RWPE1 (cell line): ENCODE data around the gene ITGB3.
A peak's percentile ranks its signal among the peaks of the same experiment; 100 is the strongest.

Experiments
- CTCF ChIA-PET: fragments of 350-600 bp; sonication (Branson Sonifier 250); formaldehyde crosslinking; extraction: SDS; loops from one replicate; lab custom pipeline; 2021; lab: Yijun Ruan, JAX
- POLR2A ChIA-PET: fragments of 400-600 bp; formaldehyde crosslinking; extraction: SDS; loops from one replicate; lab custom pipeline; 2020; ENCODE audit warnings: antibody characterized with exemption; ENCODE audit not compliant: low non-redundant PET; lab: Yijun Ruan, JAX
- DNase-seq: peaks from one replicate; pipeline ENCODE4 v3.0.0; 2012; ENCODE audit warnings: low spot score
- H3K27ac ChIP-seq: fragments of 450-650 bp; 2 replicates; pipeline ENCODE4 v1.5.1; 2017
- TF ChIP-seq, protein P1 (sequence below): fragments of 450-650 bp; conservative IDR thresholded peaks from 2 replicates; pipeline ENCODE4 v1.5.1; 2017; ENCODE audit warnings: low read depth, mild to moderate bottlenecking

ITGB3 gene

DNA sequence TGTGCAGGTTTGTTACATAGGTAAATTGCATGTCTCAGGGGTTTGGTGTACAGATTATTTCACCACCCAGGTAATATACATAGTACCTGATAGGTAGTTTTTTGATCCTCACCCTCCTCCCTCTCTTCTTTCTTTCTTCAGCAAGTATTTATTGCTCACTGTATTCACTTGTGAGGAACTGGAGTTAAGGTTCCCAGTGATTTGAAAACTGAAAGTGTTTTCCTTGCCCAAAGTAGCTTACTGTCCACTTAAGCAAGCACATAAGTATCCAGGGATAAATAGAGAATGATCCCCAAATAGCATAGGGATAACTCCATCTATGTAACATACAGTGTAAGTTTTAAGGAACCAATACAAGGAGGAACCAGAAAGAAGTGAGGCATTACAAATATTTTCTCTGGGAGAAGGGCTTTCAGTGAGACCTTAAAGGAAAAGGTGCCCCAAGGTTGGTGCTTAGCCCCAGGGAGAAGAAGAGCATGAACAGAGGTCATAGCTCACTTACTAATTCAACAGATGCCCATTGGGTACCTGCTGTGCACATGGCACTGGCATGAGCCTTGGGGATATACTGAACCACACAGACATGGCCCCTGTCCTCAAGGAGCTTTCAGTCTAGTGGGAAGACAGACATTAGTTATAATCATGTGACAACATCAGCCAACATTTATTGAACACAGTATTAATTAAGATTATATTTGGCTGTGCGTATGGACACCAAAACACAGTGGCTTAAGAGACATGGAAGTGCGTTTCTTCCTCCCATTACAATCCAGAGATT lies 27.5 kb upstream of the ITGB3 start:
- TF ChIP-seq, protein P1, sequence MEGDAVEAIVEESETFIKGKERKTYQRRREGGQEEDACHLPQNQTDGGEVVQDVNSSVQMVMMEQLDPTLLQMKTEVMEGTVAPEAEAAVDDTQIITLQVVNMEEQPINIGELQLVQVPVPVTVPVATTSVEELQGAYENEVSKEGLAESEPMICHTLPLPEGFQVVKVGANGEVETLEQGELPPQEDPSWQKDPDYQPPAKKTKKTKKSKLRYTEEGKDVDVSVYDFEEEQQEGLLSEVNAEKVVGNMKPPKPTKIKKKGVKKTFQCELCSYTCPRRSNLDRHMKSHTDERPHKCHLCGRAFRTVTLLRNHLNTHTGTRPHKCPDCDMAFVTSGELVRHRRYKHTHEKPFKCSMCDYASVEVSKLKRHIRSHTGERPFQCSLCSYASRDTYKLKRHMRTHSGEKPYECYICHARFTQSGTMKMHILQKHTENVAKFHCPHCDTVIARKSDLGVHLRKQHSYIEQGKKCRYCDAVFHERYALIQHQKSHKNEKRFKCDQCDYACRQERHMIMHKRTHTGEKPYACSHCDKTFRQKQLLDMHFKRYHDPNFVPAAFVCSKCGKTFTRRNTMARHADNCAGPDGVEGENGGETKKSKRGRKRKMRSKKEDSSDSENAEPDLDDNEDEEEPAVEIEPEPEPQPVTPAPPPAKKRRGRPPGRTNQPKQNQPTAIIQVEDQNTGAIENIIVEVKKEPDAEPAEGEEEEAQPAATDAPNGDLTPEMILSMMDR, result no peak
- no peak for DNase-seq
- ChIA-PET CTCF (interaction anchor here (0.7 to 1.1 kb wide), 2 partner anchors 90 to 1421 kb away, joined by 3 to 7 read pairs; no protein-coding TSS in a partner anchor), POLR2A (interaction anchor here (0.7 kb wide), 1 partner anchor 465 kb away, joined by 5 read pairs; no protein-coding TSS in a partner anchor)
- H3K27ac ChIP-seq, result no peak overlapping the region

DNA sequence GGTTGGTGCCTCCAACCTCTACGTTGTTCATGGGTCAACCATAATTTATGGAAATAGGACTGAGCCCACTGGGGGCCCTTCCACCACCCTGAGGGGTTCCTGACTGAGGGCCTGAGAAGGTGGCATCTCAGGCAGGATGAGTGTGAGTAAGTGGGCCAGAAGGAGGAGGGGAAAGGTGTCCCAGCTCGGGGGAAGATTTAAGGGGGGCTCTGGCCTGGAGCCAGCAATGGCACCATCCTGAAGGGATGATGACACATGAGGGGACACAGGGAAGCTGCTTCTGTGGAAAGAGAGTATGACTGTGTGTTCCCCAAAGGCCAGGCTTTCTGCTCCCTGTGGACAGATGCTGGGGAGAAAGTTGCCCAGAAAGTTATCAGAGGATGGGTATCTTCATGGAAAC lies 25.8 kb upstream of the ITGB3 start:
- POLR2A ChIA-PET, result no interaction called here
- no peak for DNase-seq
- TF ChIP-seq, protein P1, result no peak
- CTCF ChIA-PET, result no interaction called here
- no peak overlapping the region for H3K27ac ChIP-seq

DNA sequence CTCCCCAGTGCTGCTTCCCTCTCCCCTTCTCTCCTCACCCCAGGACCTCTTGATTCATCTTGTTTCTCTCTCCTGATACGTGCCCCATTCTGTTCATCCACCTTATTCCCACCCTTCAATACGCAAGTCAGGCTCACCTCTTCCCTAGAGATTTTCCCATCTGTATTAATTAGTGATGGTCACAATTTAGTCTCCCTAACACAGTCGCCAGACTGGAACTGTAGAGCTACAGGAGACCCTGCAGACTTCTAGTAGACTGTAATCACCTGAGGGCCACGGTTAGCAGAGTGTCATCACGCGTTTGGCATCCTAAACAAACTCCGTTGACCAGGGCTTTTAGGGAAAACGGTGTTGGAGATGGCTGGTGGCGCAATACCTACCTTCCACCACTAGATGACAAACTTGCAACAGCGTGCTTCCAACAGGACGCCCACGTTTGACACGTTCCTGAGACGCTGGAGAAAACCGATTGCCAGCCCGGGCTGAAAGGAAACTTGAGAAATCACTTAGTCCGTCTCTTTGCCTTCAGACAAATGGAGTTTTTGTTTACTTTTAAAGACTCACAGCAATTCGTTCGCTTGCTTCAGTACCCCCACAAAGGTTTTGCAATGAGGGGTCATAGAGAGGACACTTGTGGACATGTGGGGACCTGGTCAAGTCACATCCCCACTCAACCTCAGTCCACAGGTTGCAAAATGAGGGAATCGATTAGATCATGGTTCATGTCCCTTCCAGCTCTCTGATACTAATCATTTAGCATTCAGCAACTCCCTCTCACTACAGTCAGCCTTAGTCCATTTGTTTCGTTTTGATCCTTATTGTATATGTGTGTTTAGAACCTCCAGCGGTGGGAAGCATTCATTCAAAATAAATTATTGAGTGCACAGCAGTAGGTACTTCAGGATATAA lies 23.8 kb upstream of the ITGB3 start:
- peak; percentile 87 for DNase-seq
- CTCF ChIA-PET, result interaction anchor here (0.7 to 2.5 kb wide), 7 partner anchors 15 to 87 kb away, joined by 3 to 9 read pairs (median 4); no protein-coding TSS in a partner anchor
- POLR2A ChIA-PET, result no interaction called here
- TF ChIP-seq, protein P1, result peak; percentile 100
- no peak overlapping the region for H3K27ac ChIP-seq

DNA sequence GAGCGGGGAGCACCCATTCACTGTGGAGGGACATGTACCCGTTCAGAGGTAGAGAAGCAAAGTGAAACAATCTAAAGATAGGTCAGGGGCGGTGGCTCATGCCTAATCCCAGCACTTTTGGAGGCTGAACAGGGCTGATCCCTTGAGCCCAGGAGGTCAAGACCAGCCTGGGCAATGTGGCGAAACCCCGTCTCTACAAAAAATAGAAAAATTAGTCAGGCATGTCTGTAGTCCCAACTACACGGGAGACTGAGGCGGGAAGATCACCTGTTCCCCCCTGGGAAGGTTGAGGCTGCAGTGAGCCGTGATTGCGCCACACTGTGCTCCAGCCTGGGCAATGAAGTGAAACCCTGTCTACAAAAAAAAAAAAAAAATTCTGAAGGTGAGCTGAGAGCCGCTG lies 22.8 kb upstream of the ITGB3 start:
- CTCF ChIA-PET, result interaction anchor here (0.6 to 2.5 kb wide), 4 partner anchors 81 to 107 kb away, joined by 3 to 8 read pairs (median 6); no protein-coding TSS in a partner anchor
- POLR2A ChIA-PET, result interaction anchor here (0.5 kb wide), 1 partner anchor 1097 kb away, joined by 3 read pairs; no protein-coding TSS in a partner anchor
- TF ChIP-seq, protein P1, result no peak
- H3K27ac ChIP-seq, result no peak overlapping the region
- DNase-seq, result no peak

DNA sequence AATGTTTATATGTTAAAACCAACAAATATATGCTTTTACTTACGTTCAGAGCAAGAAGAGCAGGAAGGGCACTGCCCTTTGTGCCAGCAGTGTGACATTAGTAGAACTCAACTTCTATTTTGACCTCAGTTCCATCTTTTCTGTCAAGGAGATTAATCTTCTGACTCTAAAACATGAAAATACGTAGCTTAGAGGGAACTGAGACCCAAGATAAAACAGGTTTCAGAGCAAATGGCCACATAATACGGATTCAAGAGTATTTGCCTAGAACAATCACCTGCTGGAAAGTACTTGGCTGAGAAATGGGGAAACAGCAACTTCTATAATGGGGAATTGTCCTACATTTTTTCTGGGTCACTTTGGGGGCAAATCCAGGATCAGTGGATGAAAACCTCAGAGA lies 22.3 kb upstream of the ITGB3 start:
- CTCF ChIA-PET, result interaction anchor here (0.6 to 2.5 kb wide), 3 partner anchors 81 to 106 kb away, joined by 3 to 8 read pairs (median 8); no protein-coding TSS in a partner anchor
- POLR2A ChIA-PET, result interaction anchor here (0.5 kb wide), 1 partner anchor 1097 kb away, joined by 3 read pairs; no protein-coding TSS in a partner anchor
- no peak for DNase-seq
- H3K27ac ChIP-seq, result no peak overlapping the region
- TF ChIP-seq, protein P1, result no peak

DNA sequence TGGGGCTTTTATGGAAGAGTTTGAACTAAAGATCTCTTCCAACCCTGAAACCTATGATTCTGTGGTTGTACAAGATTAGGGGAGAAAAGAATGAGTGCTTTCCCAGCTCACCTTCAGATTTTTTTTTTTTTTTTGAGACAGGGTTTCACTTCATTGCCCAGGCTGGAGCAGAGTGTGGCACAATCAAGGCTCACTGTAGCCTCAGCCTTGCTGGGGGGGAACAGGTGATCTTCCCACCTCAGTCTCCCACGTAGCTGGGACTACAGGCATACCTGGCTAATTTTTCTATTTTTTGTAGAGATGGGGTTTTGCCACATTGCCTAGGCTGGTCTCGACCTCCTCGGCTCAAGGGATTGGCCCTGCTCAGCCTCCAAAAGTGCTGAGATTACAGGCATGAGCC lies 21.8 kb upstream of the ITGB3 start:
- ChIA-PET CTCF (interaction anchor here (1.6 kb wide), 1 partner anchor 83 kb away, joined by 8 read pairs; no protein-coding TSS in a partner anchor), POLR2A (no interaction called here)
- no peak for DNase-seq
- TF ChIP-seq, protein P1, result no peak
- H3K27ac ChIP-seq, result no peak overlapping the region
